ENCODE measurements around the gene BCOR.
A peak's percentile ranks its signal among the peaks of the same experiment; 100 is the strongest.

Gene BCOR
- long read RNA-seq, donor 1, result 0 reads
- long read RNA-seq, donor 2, partial matches to known transcripts, result 0 of 1 reads
- long read RNA-seq, donor 2, other reads (novel, unspliced or antisense), result 0 of 1 reads
- long read RNA-seq, donor 3, partial matches to known transcripts, result 0 of 1 reads
- long read RNA-seq, donor 3, other reads (novel, unspliced or antisense), result 0 of 1 reads
- long read RNA-seq, donor 4, result 0 reads
- long read RNA-seq, donor 5, result 0 reads
- long read RNA-seq, donor 6, partial matches to known transcripts, result 5 of 5 reads
- long read RNA-seq, donor 6, other reads (novel, unspliced or antisense), result 0 of 5 reads
- long read RNA-seq, donor 7, partial matches to known transcripts, result 5 of 6 reads
- long read RNA-seq, donor 7, other reads (novel, unspliced or antisense), result 0 of 6 reads
- long read RNA-seq, donor 8, result 0 reads

DNA sequence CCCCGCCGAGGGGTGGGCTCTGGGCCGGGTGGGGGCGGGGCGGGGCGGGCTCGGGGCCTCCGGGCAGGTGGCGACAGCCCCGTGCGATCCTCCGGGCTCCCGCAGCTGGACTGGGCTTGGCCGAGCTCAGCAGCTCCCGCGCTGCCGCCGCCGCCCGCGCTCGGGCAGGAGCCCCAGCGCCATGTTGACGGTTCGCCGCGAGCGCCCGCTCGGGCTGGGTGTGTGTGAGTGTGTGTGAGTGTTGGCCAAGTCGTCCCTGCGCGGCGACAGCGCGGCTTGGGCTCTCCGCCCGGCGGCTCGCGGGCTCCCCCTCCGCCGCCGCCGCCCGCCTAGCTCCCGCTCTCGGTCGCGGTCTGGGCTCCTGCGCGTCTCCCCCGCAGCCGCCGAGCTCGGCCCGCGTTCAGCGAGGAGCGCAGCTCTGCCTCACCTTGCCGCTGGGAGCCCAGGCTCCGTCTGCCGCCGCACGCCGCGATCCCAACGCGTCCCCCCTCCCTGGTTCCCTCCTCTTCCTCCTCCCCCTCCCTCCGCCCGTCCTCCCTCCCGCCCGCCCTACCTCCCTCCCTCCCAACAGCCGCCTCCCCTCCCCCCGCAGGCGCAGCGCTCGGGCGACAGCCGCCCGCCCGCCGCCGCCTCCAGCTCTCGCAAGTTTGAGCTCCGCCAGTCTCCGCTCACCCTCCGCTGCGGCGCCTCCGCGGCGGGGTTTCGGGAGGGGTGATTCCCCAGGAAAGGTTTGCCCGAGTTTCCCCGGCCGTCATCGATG lies at the start of gene BCOR:
BCOR (minus strand) TSS at position 455 of the 760 bp plus-strand sequence. CDS start 20,029 bp downstream, outside the sequence.
- peak; percentile 83 for DNase-seq

GRCh38 chrX:40147126-40147952 lies 49.6 kb upstream of the BCOR start:
- DNase-seq, result no peak

GRCh38 chrX:40146262-40147125 lies 48.7 kb upstream of the BCOR start:
- DNase-seq, result peak; percentile 55

GRCh38 chrX:40145923-40146261 lies 48.1 kb upstream of the BCOR start:
- DNase-seq, result peak; percentile 70

DNA sequence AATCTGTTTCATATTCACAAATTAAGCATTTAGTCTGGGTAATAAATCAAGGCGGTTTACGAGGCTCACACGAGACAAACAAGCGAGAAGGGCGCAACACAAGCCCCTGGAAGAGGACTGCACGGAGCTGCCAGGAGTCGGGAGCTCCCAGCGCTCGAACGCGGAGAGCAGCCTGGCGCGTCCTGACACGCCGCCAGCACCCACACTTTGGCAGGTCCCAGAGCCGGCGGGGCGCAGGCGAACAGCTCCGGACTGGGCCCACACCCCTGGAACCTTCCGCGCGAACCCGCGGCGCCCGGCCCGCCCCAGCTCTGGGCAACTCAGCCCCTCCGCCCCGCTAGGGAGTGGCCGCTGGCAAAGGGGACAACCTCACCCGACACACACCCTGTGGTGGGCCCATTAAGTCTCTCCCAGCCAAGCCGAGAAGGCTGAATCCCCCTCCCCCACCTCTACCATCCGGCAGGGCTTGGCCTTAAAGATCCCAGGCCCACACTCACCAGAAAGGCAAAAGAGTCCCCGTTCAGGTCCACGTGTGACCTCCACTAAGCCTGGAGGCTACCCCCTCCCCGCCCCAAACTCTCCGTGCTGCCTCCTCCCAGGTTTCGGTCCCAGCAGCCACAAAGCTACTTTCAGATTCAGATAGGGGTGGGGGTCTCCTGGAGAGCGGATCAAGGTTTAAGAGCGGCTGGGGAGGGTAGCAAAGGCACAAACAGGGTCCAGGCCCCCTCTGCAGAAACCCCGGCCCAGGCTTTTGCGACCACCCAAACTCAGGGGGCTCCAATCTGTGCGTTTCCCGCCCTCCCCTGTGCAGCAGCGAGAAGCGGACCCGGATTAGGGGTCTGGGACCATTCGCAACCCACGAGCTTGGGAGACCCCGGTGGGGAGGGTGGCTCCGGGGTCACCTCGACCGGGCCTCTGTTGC lies 47.5 kb upstream of the BCOR start:
- peak; percentile 54 for DNase-seq

- no peak for DNase-seq
Observed at GRCh38 chrX:40144576-40144975, 46.8 kb upstream of the BCOR start.

DNA sequence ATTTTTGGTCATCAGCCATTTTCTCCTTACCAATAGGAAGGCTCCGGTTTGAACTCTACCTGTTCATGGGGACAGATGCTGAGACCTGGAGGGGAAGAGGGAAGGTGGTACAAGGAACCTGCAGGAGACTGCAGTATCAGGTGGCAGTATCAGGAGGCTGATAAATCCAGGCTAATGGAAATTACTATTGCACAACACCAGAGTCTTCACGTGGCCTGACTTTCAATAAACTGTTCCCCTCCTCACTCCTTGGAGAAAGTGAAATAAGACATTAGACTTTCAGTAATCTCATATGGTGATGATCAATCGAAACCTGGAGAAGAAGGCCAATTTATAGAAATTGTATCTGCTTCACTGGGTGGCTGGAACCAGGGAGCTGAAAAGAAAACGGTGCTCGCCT lies 46.2 kb upstream of the BCOR start:
- DNase-seq, result no peak

GRCh38 chrX:40143001-40143400 lies 45.2 kb upstream of the BCOR start:
- DNase-seq, result no peak

GRCh38 chrX:40142417-40142816 lies 44.7 kb upstream of the BCOR start:
- no peak for DNase-seq

- DNase-seq, result peak; percentile 40
Observed at GRCh38 chrX:40140706-40141499, 43.1 kb upstream of the BCOR start.

- no peak for DNase-seq
Observed at GRCh38 chrX:40132751-40133150, 35.0 kb upstream of the BCOR start.

DNA sequence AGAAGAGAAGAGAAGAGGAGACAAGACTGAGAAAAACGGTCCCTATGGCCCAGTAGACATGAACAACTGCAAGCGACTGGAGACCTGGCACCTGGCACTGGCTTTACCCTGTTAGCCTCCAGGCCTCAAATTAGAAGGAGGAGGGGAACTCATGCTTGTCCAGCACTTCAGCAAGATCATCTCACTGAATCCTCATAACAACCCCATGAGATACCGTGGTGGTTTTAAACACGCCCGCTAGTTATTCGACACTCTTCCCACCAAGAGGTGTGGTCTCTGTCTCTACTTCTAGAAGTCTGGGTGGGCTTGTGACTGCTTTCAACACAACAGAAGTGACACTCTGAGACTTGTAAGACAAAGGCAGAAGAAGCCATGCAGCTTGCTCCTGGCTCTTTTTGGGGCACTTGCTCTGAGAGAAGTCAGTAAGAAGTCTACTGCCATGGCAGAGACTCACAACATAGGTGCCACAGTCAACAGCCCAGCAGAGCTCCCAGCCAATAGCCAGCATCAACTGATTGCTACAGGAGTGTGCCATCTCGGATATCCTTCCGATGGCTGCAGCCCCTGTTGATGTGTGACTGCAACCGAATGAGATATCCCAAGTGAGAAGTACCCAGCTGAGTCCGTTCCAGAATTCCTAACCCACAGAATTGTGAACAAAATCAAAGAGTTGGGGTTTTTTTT lies 34.0 kb upstream of the BCOR start:
- DNase-seq, result no peak

DNA sequence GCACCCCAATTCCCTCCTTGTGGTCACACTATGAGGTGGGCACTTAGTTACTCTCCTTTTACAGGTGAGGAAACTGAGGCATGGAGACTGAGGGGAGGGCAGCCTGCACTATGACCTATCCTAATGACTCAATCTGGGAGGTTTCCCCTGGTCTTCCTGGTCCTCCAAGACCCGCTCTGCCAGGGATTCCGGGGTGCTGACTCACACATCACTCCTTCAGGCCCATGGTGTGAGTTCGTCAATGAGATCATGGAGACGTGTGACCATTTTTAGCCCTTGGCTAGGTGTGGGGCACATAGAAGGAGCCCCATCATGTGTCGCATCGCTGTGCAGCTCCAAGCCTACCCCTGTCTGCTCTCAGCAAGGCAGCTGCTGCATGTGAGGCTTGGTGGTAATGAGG lies 32.4 kb upstream of the BCOR start:
- DNase-seq, result no peak

DNA sequence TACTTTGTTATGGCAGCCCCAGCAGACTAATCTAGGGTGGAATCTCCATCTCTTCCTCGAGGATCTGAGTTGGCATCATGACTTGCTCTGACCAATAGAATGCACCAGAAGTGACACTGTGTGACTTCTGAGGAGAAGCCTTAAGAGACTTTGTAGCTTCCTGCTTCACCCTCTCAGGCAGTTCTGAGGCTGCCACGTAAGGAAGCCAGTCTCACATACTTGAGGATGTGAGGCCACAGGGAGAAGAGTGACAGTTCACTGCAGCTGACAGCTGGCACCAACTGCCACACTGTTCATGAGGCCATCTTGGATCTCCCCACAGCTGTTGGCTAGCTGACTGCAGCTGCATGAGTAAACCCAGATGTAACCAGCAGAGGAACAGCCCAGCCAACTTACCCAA lies 29.3 kb upstream of the BCOR start:
- no peak for DNase-seq

DNA sequence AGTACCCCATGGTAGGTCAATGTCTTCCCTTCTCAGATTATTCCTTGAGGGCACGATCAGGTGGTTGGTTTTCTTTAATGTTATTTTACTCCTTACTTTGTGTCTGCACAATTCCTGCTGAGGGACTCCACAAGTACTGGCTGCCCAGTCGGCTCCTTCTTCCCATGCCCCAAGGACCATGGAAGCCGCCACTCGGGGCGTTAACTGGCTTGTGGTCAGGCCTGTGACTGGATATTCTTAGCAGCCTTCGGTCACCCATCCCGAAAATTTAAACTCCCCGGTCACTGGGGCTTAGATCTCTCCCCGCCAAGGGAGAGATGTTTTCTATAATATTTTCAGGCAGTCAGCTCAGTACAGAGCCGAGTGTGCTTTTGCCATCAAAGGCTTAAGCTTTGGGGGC lies 24.7 kb upstream of the BCOR start:
- no peak for DNase-seq

GRCh38 chrX:40121618-40122017 lies 23.9 kb upstream of the BCOR start:
- no peak for DNase-seq

- no peak for DNase-seq
Observed at GRCh38 chrX:40120838-40121580, 23.3 kb upstream of the BCOR start.

GRCh38 chrX:40117715-40118285 lies 20.0 kb upstream of the BCOR start:
- DNase-seq, result no peak
